Astrocyte of the spinal cord (primary cell): ENCODE measurements around the gene ETS2.

Experiments used
- DNase-seq: peaks from one replicate; pipeline ENCODE4 v3.0.0; 2011; ENCODE audit warnings: low read depth, low spot score
- H3K4me3 ChIP-seq: 2 replicates; pipeline ENCODE4 v1.5.1; 2011; ENCODE audit warnings: low read depth, mild to moderate bottlenecking, low read length, moderate library complexity
- CTCF ChIP-seq: IDR thresholded peaks from 2 replicates; pipeline ENCODE4 v1.5.1; 2012; ENCODE audit warnings: low read depth, mild to moderate bottlenecking, low read length, inconsistent platforms
- in situ Hi-C: cut with HindIII; loops from 2 replicates; pipeline ENCODE4 v1.10.0; 2017; ENCODE audit warnings: low sequenced_read_pairs

ETS2 gene

GRCh38 chr21:38793926-38794713 lies 11.6 kb upstream of the ETS2 start:
- no peak for DNase-seq
- in situ Hi-C loops: no loop called here
- no peak overlapping the region for H3K4me3 ChIP-seq
- TF ChIP-seq CTCF: no peak

- in situ Hi-C loops: no loop called here
- DNase-seq: no peak
- no peak for TF ChIP-seq CTCF
Observed at GRCh38 chr21:38794978-38795377, 10.8 kb upstream of the ETS2 start.

GRCh38 chr21:38795475-38795874 lies 10.3 kb upstream of the ETS2 start:
- H3K4me3 ChIP-seq: no peak overlapping the region
- no peak for TF ChIP-seq CTCF
- no peak for DNase-seq
- in situ Hi-C loops: no loop called here

More at GRCh38 chr21:38794978-38795377, 10.8 kb upstream of the ETS2 start:
- no peak overlapping the region for H3K4me3 ChIP-seq

GRCh38 chr21:38796424-38796823 lies 9.3 kb upstream of the ETS2 start:
- in situ Hi-C loops: no loop called here
- DNase-seq: peak; percentile 68
- TF ChIP-seq CTCF: peak; percentile 39
- no peak overlapping the region for H3K4me3 ChIP-seq

DNA sequence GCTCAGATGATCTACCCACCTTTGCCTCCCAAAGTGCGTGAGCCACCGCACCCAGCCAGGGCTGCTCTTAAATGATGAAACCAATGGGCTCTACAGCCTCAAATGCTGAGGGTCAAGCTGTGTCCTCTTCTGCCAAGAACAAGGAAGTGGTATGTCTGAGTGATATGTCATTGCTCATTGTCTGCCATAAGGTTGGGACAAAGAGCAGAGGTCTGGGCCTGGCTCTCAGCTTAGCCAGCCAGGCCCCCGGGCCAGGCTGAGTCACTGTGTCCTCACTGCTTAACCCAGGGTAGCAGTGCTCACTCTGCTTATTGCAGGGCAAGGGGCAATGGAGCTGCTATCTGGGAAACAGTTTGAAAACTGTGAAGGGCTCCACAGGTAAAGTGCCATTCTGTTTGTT lies 8.3 kb upstream of the ETS2 start:
- TF ChIP-seq CTCF: no peak
- DNase-seq: no peak
- in situ Hi-C loops: no loop called here
- H3K4me3 ChIP-seq: no peak overlapping the region

GRCh38 chr21:38798081-38798480 lies 7.6 kb upstream of the ETS2 start:
- no peak for DNase-seq
- no peak overlapping the region for H3K4me3 ChIP-seq
- no peak for TF ChIP-seq CTCF
- in situ Hi-C loops: no loop called here
